Heart left ventricle (tissue), 13 donors: ENCODE measurements around the gene EOMES.

Experiments
- CTCF ChIP-seq, 12 donors: fragments of 200-600 bp; sonication (generic) in 4 of 12; IDR thresholded peaks; one replicate each; pipeline versions ENCODE4 v1.5.0 to v1.8.0; 2018 to 2022; ENCODE audit warnings: antibody characterized with exemption in 12 of 12, mild to moderate bottlenecking in 5 of 12
- POLR2A ChIP-seq, 2 donors: fragments of 450-650 bp; IDR thresholded peaks; one replicate each; pipeline ENCODE4 v1.6.1; 2017; ENCODE audit warnings: antibody characterized with exemption in 2 of 2, mild to moderate bottlenecking in 2 of 2, moderate library complexity in 2 of 2
- donor health status: ischemic (EF 13 %, LVEDD 7.1; RV severe dilation, severe dysfunction).
- donor health status: DM: no; HTN: yes; CAD: no.
- donor health status: DM: no; HTN: no; CAD: no.
- donor health status: ischemic (EF 25% LVEDD 6.9; RV normal size, moderate dysfunction).
- donor health status: ischemic (EF 25% LVEDD 5.7; RV mildly dilated, moderate dysfunction).
- donor health status: ischemic (EF 35%, LVEDD 5.7; RV mildly dilated, moderate dysfunction).
- donor health status: nonischemic (EF 11% LVEDD 7.7; RV severe dilation, severe dysfunction).
- donor health status: DM: yes; HTN: yes; CAD: no.
- donor health status: PGD.
- donor health status: ischemic (EF 29% LVEDD 5.4; RV normal size, mild dysfunction).
- donor health status: nonischemic (EF 23%, LVEDD 6.1; RV moderate dilation, normal function).

- TF ChIP-seq CTCF (IDR thresholded peaks at IDR 0.05) (no peak), POLR2A (IDR thresholded peaks at IDR 0.05) (no peak)
Measured at GRCh38 chr3:27714692-27715453, 7.2 kb downstream of the EOMES start.
